ENCODE measurements around the gene SNORC. TPM values are rescaled to one million over a fixed set of nuclear protein-coding genes. Genes with fewer than 3 reads are reported as not detected.
A peak's percentile ranks its signal among the peaks of the same experiment; 100 is the strongest.

SNORC gene
- total and polyA plus RNA-seq, 4 donors = 2.4 to 12.3 (median 6.6) TPM

- WGBS = 73% methylated on average over 2 of the region's 2 CpGs
- no peak for DNase-seq (ENCODE audit: low spot score)
- H3K9me3 ChIP-seq (ENCODE audit: control insufficient read depth in 4 of 4, low read length in 3 of 4) = no peaks in the 10 kb centered on the region
- no peaks in the 10 kb centered on the region for H3K27me3 ChIP-seq (ENCODE audit: control insufficient read depth in 4 of 4, insufficient read depth in 4 of 4, low read length in 3 of 4)
- TF ChIP-seq YY1 (IDR thresholded peaks at IDR 0.05) (no peak), JUND (IDR thresholded peaks at IDR 0.05) (peak in 1 of 2 donors; percentile 12)
- no peak overlapping the region for H3K4me3 ChIP-seq (ENCODE audit: low read depth in 1 of 3, low read length in 3 of 3)
- H3K36me3 ChIP-seq (ENCODE audit: control insufficient read depth in 4 of 4, insufficient read depth in 3 of 4, low read depth in 1 of 4, low read length in 3 of 4) = peaks cover 7 to 38% (median 33%) of the 10 kb centered on the region in 4 donors
- no peak overlapping the region for H3K9ac ChIP-seq (ENCODE audit: low read depth in 1 of 2, low read length in 2 of 2)
- peaks cover 0 to 9% (median under 1%) of the 10 kb centered on the region in 4 donors for H3K4me1 ChIP-seq (ENCODE audit: control insufficient read depth in 4 of 4, insufficient read depth in 4 of 4, low read length in 3 of 4)
- peak overlapping the region; percentile 48 to 53 for H3K27ac ChIP-seq (ENCODE audit: low read depth in 1 of 2, low read length in 2 of 2)
These were observed 31.6 kb upstream of the SNORC start for GRCh38 chr2:232838406-232838874.

GRCh38 chr2:232839411-232840079, 30.5 kb upstream of the SNORC start:
- H3K27ac ChIP-seq (ENCODE audit: low read depth in 1 of 2, low read length in 2 of 2) = peak overlapping the region in 1 of 2 donors; percentile 24
- no peak overlapping the region for H3K4me3 ChIP-seq (ENCODE audit: low read depth in 1 of 3, low read length in 3 of 3)
- 56% methylated on average over 9 of the region's 9 CpGs for WGBS
- H3K27me3 ChIP-seq (ENCODE audit: control insufficient read depth in 4 of 4, insufficient read depth in 4 of 4, low read length in 3 of 4) = no peaks in the 10 kb centered on the region
- peaks cover 0 to 9% (median under 1%) of the 10 kb centered on the region in 4 donors for H3K4me1 ChIP-seq (ENCODE audit: control insufficient read depth in 4 of 4, insufficient read depth in 4 of 4, low read length in 3 of 4)
- H3K9me3 ChIP-seq (ENCODE audit: control insufficient read depth in 4 of 4, low read length in 3 of 4) = no peaks in the 10 kb centered on the region
- TF ChIP-seq MAX (IDR thresholded peaks at IDR 0.05) = peak; percentile 80
- no peak for TF ChIP-seq ATF3 (IDR thresholded peaks at IDR 0.05)
- no peak for TF ChIP-seq SP1 (IDR thresholded peaks at IDR 0.05)
- no peak for TF ChIP-seq REST (IDR thresholded peaks at IDR 0.05)
- peak in 1 of 2 donors; percentile 9 for TF ChIP-seq EGR1 (IDR thresholded peaks at IDR 0.05; ENCODE audit: low read depth in 2 of 2)
- TF ChIP-seq FOXA2 (IDR thresholded peaks at IDR 0.05) = no peak
- peak in 1 of 2 donors; percentile 16 for TF ChIP-seq RAD21 (IDR thresholded peaks at IDR 0.05)
- TF ChIP-seq FOXA1 (IDR thresholded peaks at IDR 0.05) = no peak
- TF ChIP-seq TAF1 (conservative IDR thresholded peaks at IDR 0.05) = no peak
- no peak for TF ChIP-seq GABPA (IDR thresholded peaks at IDR 0.05 in 1 of 2, conservative IDR thresholded peaks at IDR 0.05 in 1 of 2)
- TF ChIP-seq HNF4A (conservative IDR thresholded peaks at IDR 0.05) = no peak
- H3K9ac ChIP-seq (ENCODE audit: low read depth in 1 of 2, low read length in 2 of 2) = no peak overlapping the region
- peaks cover 8 to 37% (median 30%) of the 10 kb centered on the region in 4 donors for H3K36me3 ChIP-seq (ENCODE audit: control insufficient read depth in 4 of 4, insufficient read depth in 3 of 4, low read depth in 1 of 4, low read length in 3 of 4)
- DNase-seq (ENCODE audit: low spot score) = no peak

GRCh38 chr2:232842689-232843088, 27.4 kb upstream of the SNORC start:
- Histone ChIP-seq H3K27me3 (ENCODE audit: control insufficient read depth in 4 of 4, insufficient read depth in 4 of 4, low read length in 3 of 4) (no peaks in the 10 kb centered on the region), H3K9ac (ENCODE audit: low read depth in 1 of 2, low read length in 2 of 2) (no peak overlapping the region), H3K4me1 (ENCODE audit: control insufficient read depth in 4 of 4, insufficient read depth in 4 of 4, low read length in 3 of 4) (peaks cover 0 to 22% (median under 1%) of the 10 kb centered on the region in 4 donors), H3K27ac (ENCODE audit: low read depth in 1 of 2, low read length in 2 of 2) (no peak overlapping the region), H3K9me3 (ENCODE audit: control insufficient read depth in 4 of 4, low read length in 3 of 4) (no peaks in the 10 kb centered on the region), H3K4me3 (ENCODE audit: low read depth in 1 of 3, low read length in 3 of 3) (no peak overlapping the region), H3K36me3 (ENCODE audit: control insufficient read depth in 4 of 4, insufficient read depth in 3 of 4, low read depth in 1 of 4, low read length in 3 of 4) (peaks cover 3 to 54% (median 31%) of the 10 kb centered on the region in 4 donors)
- 46% methylated on average over 2 of the region's 2 CpGs for WGBS
- DNase-seq (ENCODE audit: low spot score) = no peak
- TF ChIP-seq CTCF (IDR thresholded peaks at IDR 0.05; ENCODE audit: low read depth, low read length, missing input control) (no peak), FOXA2 (IDR thresholded peaks at IDR 0.05) (no peak), REST (IDR thresholded peaks at IDR 0.05) (no peak), YY1 (IDR thresholded peaks at IDR 0.05) (no peak), ZBTB33 (IDR thresholded peaks at IDR 0.05) (no peak)

Measured in liver (tissue), 9 donors.